ENCODE data around the gene NLRP3.

NLRP3 gene

GRCh38 chr1:247434005-247434404 lies 18.0 kb downstream of the NLRP3 start:
- no peak for TF ChIP-seq CTCF (IDR thresholded peaks at IDR 0.05; ENCODE audit: insufficient read depth, low read length, missing control alignments)
- ChIA-PET CTCF (no interaction called here), POLR2A (no interaction called here)
- no peak overlapping the region for H3K4me3 ChIP-seq (ENCODE audit: low read depth, low read length)
- no peak for DNase-seq (ENCODE audit: low read depth, low spot score)

GRCh38 chr1:247435030-247435758 lies 19.2 kb downstream of the NLRP3 start:
- POLR2A ChIA-PET: no interaction called here
- no peak for DNase-seq (ENCODE audit: low read depth, low spot score)
- no peak overlapping the region for H3K4me3 ChIP-seq (ENCODE audit: low read depth, low read length)
- TF ChIP-seq CTCF (IDR thresholded peaks at IDR 0.05; ENCODE audit: insufficient read depth, low read length, missing control alignments): no peak
- CTCF ChIA-PET: no interaction called here

GRCh38 chr1:247435759-247436147 lies 19.8 kb downstream of the NLRP3 start:
- no peak overlapping the region for H3K4me3 ChIP-seq (ENCODE audit: low read depth, low read length)
- ChIA-PET POLR2A (no interaction called here), CTCF (no interaction called here)
- no peak for DNase-seq (ENCODE audit: low read depth, low spot score)
- TF ChIP-seq CTCF (IDR thresholded peaks at IDR 0.05; ENCODE audit: insufficient read depth, low read length, missing control alignments): no peak

GRCh38 chr1:247437551-247438505 lies 21.9 kb downstream of the NLRP3 start:
- no peak for DNase-seq (ENCODE audit: low read depth, low spot score)
- CTCF ChIA-PET: no interaction called here

GRCh38 chr1:247440001-247440620 lies 24.1 kb downstream of the NLRP3 start:
- CTCF ChIA-PET: no interaction called here
- POLR2A ChIA-PET: no interaction called here
- no peak for DNase-seq (ENCODE audit: low read depth, low spot score)

More at GRCh38 chr1:247437551-247438505, 21.9 kb downstream of the NLRP3 start:
- H3K4me3 ChIP-seq (ENCODE audit: low read depth, low read length): no peak overlapping the region
- POLR2A ChIA-PET: no interaction called here
- TF ChIP-seq CTCF (IDR thresholded peaks at IDR 0.05; ENCODE audit: insufficient read depth, low read length, missing control alignments): no peak

More at GRCh38 chr1:247440001-247440620, 24.1 kb downstream of the NLRP3 start:
- no peak overlapping the region for H3K4me3 ChIP-seq (ENCODE audit: low read depth, low read length)
- no peak for TF ChIP-seq CTCF (IDR thresholded peaks at IDR 0.05; ENCODE audit: insufficient read depth, low read length, missing control alignments)

Data from AG04449 (cell line).